HepG2 (cell line): Measurements from ENCODE around the gene PRPF38B. TPM values are rescaled to one million over a fixed set of nuclear protein-coding genes. Genes with fewer than 3 reads are reported as not detected.

Source experiments
- ATAC-seq: fragments of 200-7000 bp; cut with Tn5 transposase; 3 replicates; pipeline ENCODE4 v1.9.1; 2020; ENCODE audit warnings: mild to moderate bottlenecking, moderate library complexity
- BruUV-seq: library from RNA; stranded (reverse); fragments of 400-500 nt; replicated peaks from 2 replicates; lab custom pipeline; 2021; lab: Mats Ljungman, UMichigan
- CTCF ChIA-PET: fragments of 300-600 bp; formaldehyde crosslinking; extraction: SDS; loops from one replicate; lab custom pipeline; 2021; ENCODE audit warnings: low total read pairs, inconsistent platforms, low intra/inter-chr PET ratio; lab: Yijun Ruan, JAX
- POLR2A ChIA-PET: fragments of 350-600 bp; sonication (Branson Sonifier 250); formaldehyde crosslinking; loops from one replicate; lab custom pipeline; 2020; ENCODE audit warnings: antibody characterized with exemption, inconsistent platforms; lab: Yijun Ruan, JAX
- DNase-seq: peaks from one replicate; pipeline ENCODE4 v3.0.0-alpha.2; 2015; ENCODE audit warnings: low spot score
- FAIRE-seq: peaks from 3 replicates; lab custom pipeline; 2011; peaks lifted over from hg19 to GRCh38; lab: Jason Lieb, UNC
- H2AFZ ChIP-seq: one replicate; pipeline ENCODE4 v1.6.1; 2011; ENCODE audit warnings: low read length, inconsistent platforms
- H3K27ac ChIP-seq: fragments of 300-600 bp; 3 replicates; pipeline ENCODE4 v1.8.0; 2011; ENCODE audit warnings: mixed run types, mild to moderate bottlenecking, mixed read lengths, low read length, inconsistent platforms; ENCODE audit not compliant: insufficient read depth; ENCODE audit errors: extremely low read length
- H3K27me3 ChIP-seq, 2 experiments: fragments of 200-600 bp in 1 of 2; 2 replicates in 1 of 2; 3 replicates in 1 of 2; pipeline versions ENCODE4 v1.6.0 to v1.8.0; 2011; ENCODE audit warnings: low read length in 2 of 2, mild to moderate bottlenecking in 2 of 2, moderate library complexity in 2 of 2, inconsistent platforms in 1 of 2; ENCODE audit not compliant: insufficient read depth in 2 of 2, control insufficient read depth in 1 of 2
- H3K36me3 ChIP-seq, 2 experiments: fragments of 200-600 bp in 1 of 2; replicated peaks in 1 of 2; 2 replicates in 1 of 2; 3 replicates in 1 of 2; pipeline versions ENCODE4 v1.5.1 to v1.8.0; 2011; ENCODE audit warnings: low read length in 2 of 2, inconsistent platforms in 1 of 2; ENCODE audit not compliant: insufficient read depth in 2 of 2, control insufficient read depth in 1 of 2
- H3K4me1 ChIP-seq: 2 replicates; pipeline ENCODE4 v1.5.1; 2012; ENCODE audit warnings: low read length, inconsistent platforms; ENCODE audit not compliant: insufficient read depth
- H3K4me2 ChIP-seq: 2 replicates; pipeline ENCODE4 v1.6.0; 2011; ENCODE audit warnings: low read depth, low read length, inconsistent platforms
- H3K4me3 ChIP-seq, 3 experiments: fragments of 200-600 bp in 1 of 3; sonication (generic), shearing (Covaris generic) in 1 of 3; replicated peaks in 1 of 3; 2 replicates each; pipeline ENCODE4 v1.5.1; 2011 to 2016; ENCODE audit warnings: low read length in 3 of 3, inconsistent platforms in 2 of 3, low read depth in 2 of 3, mild to moderate bottlenecking in 2 of 3, control low read depth in 1 of 3, mixed read lengths in 1 of 3; ENCODE audit not compliant: insufficient read depth in 1 of 3
- H3K79me2 ChIP-seq: one replicate; pipeline ENCODE4 v1.6.1; 2011; ENCODE audit warnings: low read length, inconsistent platforms; ENCODE audit not compliant: insufficient read depth
- H3K9ac ChIP-seq: 2 replicates; pipeline ENCODE4 v1.6.0; 2011; ENCODE audit warnings: mild to moderate bottlenecking, low read depth, low read length, inconsistent platforms; ENCODE audit not compliant: insufficient read depth
- H3K9me3 ChIP-seq: 2 replicates; pipeline ENCODE4 v1.5.1; 2012; ENCODE audit warnings: mild to moderate bottlenecking, low read length
- H4K20me1 ChIP-seq: 2 replicates; pipeline ENCODE4 v1.6.0; 2011; ENCODE audit warnings: inconsistent platforms, mild to moderate bottlenecking, low read length, moderate library complexity; ENCODE audit not compliant: insufficient read depth
- ARID2 ChIP-seq: sonication (generic); formaldehyde crosslinking; IDR thresholded peaks from 2 replicates; pipeline ENCODE4 v1.8.1; 2022; ENCODE audit warnings: mild to moderate bottlenecking, missing genetic modification reagents, borderline replicate concordance
- ATM ChIP-seq: fragments of 450-650 bp; IDR thresholded peaks from 2 replicates; pipeline ENCODE4 v1.7.1; 2017; ENCODE audit warnings: mild to moderate bottlenecking, borderline replicate concordance
- BHLHE40 ChIP-seq: IDR thresholded peaks from 2 replicates; pipeline ENCODE4 v1.6.1; 2011; ENCODE audit warnings: low read length, improper control_type of control experiment
- MXD4 ChIP-seq: IDR thresholded peaks from 2 replicates; pipeline ENCODE4 v1.6.1; 2016; ENCODE audit warnings: mild to moderate bottlenecking, missing biosample characterization, missing genetic modification reagents
- PAWR ChIP-seq: sonication (generic); formaldehyde crosslinking; IDR thresholded peaks from 2 replicates; pipeline ENCODE4 v1.4.0; 2020; ENCODE audit warnings: missing genetic modification reagents, mild to moderate bottlenecking, borderline replicate concordance
- RNF219 ChIP-seq: sonication (generic); formaldehyde crosslinking; IDR thresholded peaks from 2 replicates; pipeline ENCODE4 v1.5.0; 2020; ENCODE audit warnings: mild to moderate bottlenecking, missing genetic modification reagents
- SALL2 ChIP-seq: sonication (generic); formaldehyde crosslinking; IDR thresholded peaks from 2 replicates; pipeline ENCODE4 v1.8.1; 2023; ENCODE audit warnings: mild to moderate bottlenecking, missing genetic modification reagents, inconsistent platforms
- SNAI1 ChIP-seq: sonication (generic); formaldehyde crosslinking; IDR thresholded peaks from 2 replicates; pipeline ENCODE4 v1.5.0; 2020; ENCODE audit warnings: mild to moderate bottlenecking, missing genetic modification reagents, borderline replicate concordance
- TBL1XR1 ChIP-seq: fragments of 150-350 bp; IDR thresholded peaks from 2 replicates; pipeline ENCODE4 v1.6.1; 2014; ENCODE audit warnings: borderline replicate concordance, low read length; ENCODE audit not compliant: partially characterized antibody
- TBX2 ChIP-seq: sonication (generic); formaldehyde crosslinking; IDR thresholded peaks from 2 replicates; pipeline ENCODE4 v1.5.0; 2020; ENCODE audit warnings: missing genetic modification reagents, mild to moderate bottlenecking, borderline replicate concordance
- ZBTB37 ChIP-seq: sonication (generic); formaldehyde crosslinking; IDR thresholded peaks from 2 replicates; pipeline ENCODE4 v1.4.0; 2020; ENCODE audit warnings: mild to moderate bottlenecking, missing genetic modification reagents
- ZNF12 ChIP-seq: sonication (generic); formaldehyde crosslinking; IDR thresholded peaks from 2 replicates; pipeline ENCODE4 v1.5.0; 2020; ENCODE audit warnings: missing genetic modification reagents
- ZNF768 ChIP-seq: sonication (generic); formaldehyde crosslinking; IDR thresholded peaks from 2 replicates; pipeline ENCODE4 v1.4.0; 2020; ENCODE audit warnings: missing genetic modification reagents
- ZNF839 ChIP-seq: sonication (generic); formaldehyde crosslinking; IDR thresholded peaks from 2 replicates; pipeline ENCODE4 v1.4.0; 2020; ENCODE audit warnings: missing genetic modification reagents, mild to moderate bottlenecking, borderline replicate concordance
- WGBS: methylation state at CpG from one replicate; pipeline ENCODE4 v1.1.6; 2017; ENCODE audit warnings: low lambda C conversion rate; 5-methylcytosine and 5-hydroxymethylcytosine counted together
- in situ Hi-C: cut with HindIII; loops from 2 replicates; pipeline ENCODE4 v1.10.0; 2017; ENCODE audit warnings: low pct_unique_long_range_greater_than_20kb; ENCODE audit not compliant: extremely low pct_ligation_motif_present
- intact Hi-C: fragments of 100-400 bp; cut with micrococcal nuclease; formaldehyde crosslinking; loops from one replicate; pipeline ENCODE4 v1.10.0; 2022; ENCODE audit not compliant: unreplicated experiment
- polyA plus RNA-seq, 8 experiments: library from polyadenylated mRNA; depleted of rRNA in 3 of 8; stranded (reverse) in 7 of 8; unstranded in 1 of 8; fragments of >200 nt; fragmentation: Illumina TruSeq in 4 of 8; extraction: Trizol in 4 of 8; gene quantifications; 2 replicates each; pipeline versions ENCODE4 v1.2.1 to v1.2.3, GENCODE V29; 2011 to 2016; ENCODE audit warnings: low read depth in 4 of 8, missing spikeins in 1 of 8, mixed read lengths in 1 of 8; ENCODE audit not compliant: insufficient read depth in 1 of 8
- total RNA-seq, 5 experiments: library from RNA; depleted of rRNA; stranded (reverse); fragments of >200 nt; fragmentation: Illumina TruSeq; extraction: Trizol; gene quantifications; 2 replicates each; pipeline ENCODE4 v1.2.3, GENCODE V29; 2016; ENCODE audit warnings: low read depth in 1 of 5
- TF ChIP-seq, protein P1 (sequence below): sonication (generic); formaldehyde crosslinking; IDR thresholded peaks from 2 replicates; pipeline ENCODE4 v1.5.0; 2020; ENCODE audit warnings: missing genetic modification reagents
- TF ChIP-seq, protein P2 (sequence below): sonication (generic); formaldehyde crosslinking; IDR thresholded peaks from 2 replicates; pipeline ENCODE4 v1.4.0; 2020; ENCODE audit warnings: missing genetic modification reagents

Gene PRPF38B
- total and polyA plus RNA-seq, 2 of the 13 experiments (the other 11 are each of a cell fraction or from before 2014, with no cell fraction given): 25.7 to 29.7 TPM

GRCh38 chr1:108734171-108734865, 42.2 kb downstream of the PRPF38B start:
- no peak overlapping the region for H3K4me3 ChIP-seq
- no peaks in the 10 kb centered on the region for H3K4me1 ChIP-seq
- WGBS: 100% methylated on average over 1 of the region's 1 CpG
- in situ Hi-C loops (no loop called here), intact Hi-C loops (no loop called here)
- no peaks in the 10 kb centered on the region for H3K9me3 ChIP-seq
- H3K79me2 ChIP-seq: no peaks in the 10 kb centered on the region
- FAIRE-seq: no peak
- no peak for ATAC-seq
- POLR2A ChIA-PET: interaction anchor here (1.2 kb wide), 1 partner anchor 13 kb away, joined by 3 read pairs; no protein-coding TSS in a partner anchor
- no peak overlapping the region for H2AFZ ChIP-seq
- no peak overlapping the region for H3K27ac ChIP-seq
- no peak overlapping the region for H3K4me2 ChIP-seq
- no TSS peak for BruUV-seq
- CTCF ChIA-PET: no interaction called here
- DNase-seq: no peak
- peaks cover 0 to 6% of the 10 kb centered on the region in 2 experiments; a peak in 2 of 5 replicates for H3K27me3 ChIP-seq
- H3K9ac ChIP-seq: no peak overlapping the region
- TF ChIP-seq SALL2: no peak
- TF ChIP-seq, protein P1, sequence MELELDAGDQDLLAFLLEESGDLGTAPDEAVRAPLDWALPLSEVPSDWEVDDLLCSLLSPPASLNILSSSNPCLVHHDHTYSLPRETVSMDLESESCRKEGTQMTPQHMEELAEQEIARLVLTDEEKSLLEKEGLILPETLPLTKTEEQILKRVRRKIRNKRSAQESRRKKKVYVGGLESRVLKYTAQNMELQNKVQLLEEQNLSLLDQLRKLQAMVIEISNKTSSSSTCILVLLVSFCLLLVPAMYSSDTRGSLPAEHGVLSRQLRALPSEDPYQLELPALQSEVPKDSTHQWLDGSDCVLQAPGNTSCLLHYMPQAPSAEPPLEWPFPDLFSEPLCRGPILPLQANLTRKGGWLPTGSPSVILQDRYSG: no peak
- TF ChIP-seq ZNF839 (CRISPR knock-in tag): no peak
- TF ChIP-seq TBX2 (CRISPR knock-in tag): no peak
- no peak for TF ChIP-seq TBL1XR1
- no peak for TF ChIP-seq PAWR
- no peak for TF ChIP-seq SNAI1 (CRISPR knock-in tag)
- no peak for TF ChIP-seq ZNF12 (CRISPR knock-in tag)
- TF ChIP-seq, protein P2, sequence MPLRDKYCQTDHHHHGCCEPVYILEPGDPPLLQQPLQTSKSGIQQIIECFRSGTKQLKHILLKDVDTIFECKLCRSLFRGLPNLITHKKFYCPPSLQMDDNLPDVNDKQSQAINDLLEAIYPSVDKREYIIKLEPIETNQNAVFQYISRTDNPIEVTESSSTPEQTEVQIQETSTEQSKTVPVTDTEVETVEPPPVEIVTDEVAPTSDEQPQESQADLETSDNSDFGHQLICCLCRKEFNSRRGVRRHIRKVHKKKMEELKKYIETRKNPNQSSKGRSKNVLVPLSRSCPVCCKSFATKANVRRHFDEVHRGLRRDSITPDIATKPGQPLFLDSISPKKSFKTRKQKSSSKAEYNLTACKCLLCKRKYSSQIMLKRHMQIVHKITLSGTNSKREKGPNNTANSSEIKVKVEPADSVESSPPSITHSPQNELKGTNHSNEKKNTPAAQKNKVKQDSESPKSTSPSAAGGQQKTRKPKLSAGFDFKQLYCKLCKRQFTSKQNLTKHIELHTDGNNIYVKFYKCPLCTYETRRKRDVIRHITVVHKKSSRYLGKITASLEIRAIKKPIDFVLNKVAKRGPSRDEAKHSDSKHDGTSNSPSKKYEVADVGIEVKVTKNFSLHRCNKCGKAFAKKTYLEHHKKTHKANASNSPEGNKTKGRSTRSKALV (CRISPR knock-in tag): no peak
- no peak for TF ChIP-seq MXD4 (CRISPR knock-in tag)
- no peak for TF ChIP-seq ZNF768 (CRISPR knock-in tag)
- TF ChIP-seq BHLHE40: no peak
- TF ChIP-seq RNF219 (CRISPR knock-in tag): no peak
- no peak for TF ChIP-seq ATM
- no peak for TF ChIP-seq ZBTB37
- TF ChIP-seq ARID2: no peak
- TF ChIP-seq, all 625 proteins: peak for 0
- Histone ChIP-seq H3K36me3 (no peaks in the 10 kb centered on the region), H4K20me1 (no peaks in the 10 kb centered on the region)
